OCI-LY1 (cell line): Measurements from ENCODE around the gene SLC9C2.

ENCODE experiments used
- H2AFZ ChIP-seq: fragments of 200-600 bp; sonication (generic), shearing (Covaris generic); 2 replicates; pipeline ENCODE4 v1.6.0; 2014; ENCODE audit warnings: antibody characterized with exemption, mild to moderate bottlenecking, low read length
- H3F3A ChIP-seq: fragments of 200-600 bp; sonication (generic), shearing (Covaris generic); 2 replicates; pipeline ENCODE4 v1.6.0; 2014; ENCODE audit warnings: mild to moderate bottlenecking, antibody characterized with exemption, low read length, moderate library complexity; ENCODE audit not compliant: insufficient read depth
- H3K27ac ChIP-seq: fragments of 200-600 bp; sonication (generic); 2 replicates; pipeline ENCODE4 v1.5.1; 2014; ENCODE audit warnings: low read length, mixed run types, mild to moderate bottlenecking, low read depth; ENCODE audit not compliant: poor library complexity, severe bottlenecking
- H3K27me3 ChIP-seq: fragments of 200-600 bp; sonication (generic); 2 replicates; pipeline ENCODE4 v1.6.0; 2014; ENCODE audit warnings: antibody characterized with exemption, mild to moderate bottlenecking, low read length, moderate library complexity; ENCODE audit not compliant: insufficient read depth
- H3K36me3 ChIP-seq: fragments of 200-600 bp; sonication (generic); 2 replicates; pipeline ENCODE4 v1.6.1; 2014; ENCODE audit warnings: mild to moderate bottlenecking, antibody characterized with exemption, low read length, moderate library complexity, mixed read lengths; ENCODE audit not compliant: insufficient read depth
- H3K4me1 ChIP-seq: fragments of 200-600 bp; sonication (generic); 2 replicates; pipeline ENCODE4 v1.5.1; 2014; ENCODE audit warnings: mild to moderate bottlenecking, low read length, moderate library complexity; ENCODE audit not compliant: insufficient read depth, severe bottlenecking
- H3K4me2 ChIP-seq: fragments of 200-600 bp; sonication (generic), shearing (Covaris generic); 2 replicates; pipeline ENCODE4 v1.6.1; 2014; ENCODE audit warnings: low read length
- H3K4me3 ChIP-seq: fragments of 200-600 bp; sonication (generic); 2 replicates; pipeline ENCODE4 v1.5.1; 2014; ENCODE audit warnings: low read length, low read depth, mild to moderate bottlenecking, mixed read lengths; ENCODE audit not compliant: poor library complexity, severe bottlenecking
- H3K79me2 ChIP-seq: fragments of 200-600 bp; shearing (Covaris generic); 2 replicates; pipeline ENCODE4 v1.6.1; 2016; ENCODE audit warnings: mixed run types, low read length, mixed read lengths; ENCODE audit not compliant: insufficient read depth
- H3K9ac ChIP-seq: fragments of 200-600 bp; sonication (generic), shearing (Covaris generic); 2 replicates; pipeline ENCODE4 v1.6.1; 2014; ENCODE audit warnings: mild to moderate bottlenecking, low read length, mixed read lengths
- H3K9me2 ChIP-seq: fragments of 200-600 bp; sonication (generic), shearing (Covaris generic); 2 replicates; pipeline ENCODE4 v1.6.1; 2014; ENCODE audit warnings: low read depth, mild to moderate bottlenecking, low read length, mixed read lengths
- H3K9me3 ChIP-seq: fragments of 200-600 bp; shearing (Covaris generic); 2 replicates; pipeline ENCODE4 v1.6.1; 2014; ENCODE audit warnings: low read length, mixed read lengths
- H4K20me1 ChIP-seq: fragments of 200-600 bp; sonication (generic), shearing (Covaris generic); 2 replicates; pipeline ENCODE4 v1.6.0; 2016; ENCODE audit warnings: mild to moderate bottlenecking, low read length; ENCODE audit not compliant: insufficient read depth
- CTCF ChIP-seq: fragments of 200-600 bp; sonication (generic), shearing (Covaris generic); IDR thresholded peaks from 2 replicates; pipeline ENCODE4 v1.5.1; 2017; ENCODE audit warnings: mild to moderate bottlenecking, antibody characterized with exemption, low read length, moderate library complexity, mixed read lengths
- EZH2 ChIP-seq: fragments of 200-600 bp; sonication (generic), shearing (Covaris generic); IDR thresholded peaks from 2 replicates; pipeline ENCODE4 v1.8.0; 2017; ENCODE audit warnings: borderline replicate concordance, mixed run types, mild to moderate bottlenecking, antibody characterized with exemption, low read length, moderate library complexity, mixed read lengths

SLC9C2 gene

DNA sequence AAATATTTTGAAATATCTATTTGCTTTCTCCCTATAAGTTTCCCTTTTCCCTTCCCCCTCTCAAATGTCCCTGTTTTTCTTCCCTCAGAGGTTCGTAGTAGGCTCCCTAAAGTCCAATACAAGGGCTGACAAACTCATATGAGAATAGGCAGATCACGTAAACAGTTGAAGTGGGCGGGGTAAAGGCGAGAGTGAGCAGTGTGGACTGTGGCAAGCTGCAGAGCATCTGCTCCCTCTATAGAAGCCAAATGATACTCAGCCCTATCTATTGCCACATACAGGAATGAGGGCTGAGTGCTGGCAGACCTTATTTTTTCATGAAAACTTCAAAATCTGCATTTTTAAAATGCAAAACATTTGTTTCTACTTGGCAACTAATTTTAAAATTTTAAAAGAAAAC lies 99.5 kb downstream of the SLC9C2 start:
- no peak overlapping the region for H3K4me2 ChIP-seq
- no peak overlapping the region for H3K27ac ChIP-seq
- no peaks in the 10 kb centered on the region for H3K79me2 ChIP-seq
- H2AFZ ChIP-seq, result no peak overlapping the region
- no peaks in the 10 kb centered on the region for H3K27me3 ChIP-seq
- H3K9me2 ChIP-seq, result no peaks in the 10 kb centered on the region
- no peak overlapping the region for H3K4me3 ChIP-seq
- H3K36me3 ChIP-seq, result no peaks in the 10 kb centered on the region
- TF ChIP-seq EZH2, result no peak
- no peak for TF ChIP-seq CTCF
- H4K20me1 ChIP-seq, result no peaks in the 10 kb centered on the region
- H3F3A ChIP-seq, result no peaks in the 10 kb centered on the region
- no peaks in the 10 kb centered on the region for H3K9me3 ChIP-seq
- no peaks in the 10 kb centered on the region for H3K4me1 ChIP-seq
- H3K9ac ChIP-seq, result no peak overlapping the region

- Histone ChIP-seq H3K4me1 (no peaks in the 10 kb centered on the region), H3K9ac (no peak overlapping the region), H3K27me3 (no peaks in the 10 kb centered on the region), H3K4me2 (no peak overlapping the region), H3K4me3 (no peak overlapping the region), H3K9me3 (no peaks in the 10 kb centered on the region), H3F3A (no peaks in the 10 kb centered on the region), H2AFZ (no peak overlapping the region), H3K79me2 (no peaks in the 10 kb centered on the region), H3K27ac (no peak overlapping the region), H3K36me3 (no peaks in the 10 kb centered on the region), H3K9me2 (no peaks in the 10 kb centered on the region), H4K20me1 (no peaks in the 10 kb centered on the region)
- TF ChIP-seq EZH2 (no peak), CTCF (no peak)
Measured at GRCh38 chr1:173502104-173502503, 100.8 kb downstream of the SLC9C2 start.

GRCh38 chr1:173499729-173500128 lies 103.1 kb downstream of the SLC9C2 start:
- H3K79me2 ChIP-seq, result no peaks in the 10 kb centered on the region
- H2AFZ ChIP-seq, result no peak overlapping the region

More at GRCh38 chr1:173499729-173500128, 103.1 kb downstream of the SLC9C2 start:
- Histone ChIP-seq H3K36me3 (no peaks in the 10 kb centered on the region), H3K9me3 (no peaks in the 10 kb centered on the region), H3K4me2 (no peak overlapping the region), H3K4me1 (no peaks in the 10 kb centered on the region), H3K4me3 (no peak overlapping the region), H3F3A (no peaks in the 10 kb centered on the region), H3K27ac (no peak overlapping the region), H3K9ac (no peak overlapping the region), H3K27me3 (no peaks in the 10 kb centered on the region), H4K20me1 (no peaks in the 10 kb centered on the region), H3K9me2 (no peaks in the 10 kb centered on the region)
- no peak for TF ChIP-seq EZH2
- TF ChIP-seq CTCF, result no peak
